Measurements from ENCODE around the gene ANKRD35.
"Not testable (repeated sequence)": the region's sequence is repeated elsewhere in the genome, so short reads cannot be mapped to it uniquely, and the experiment has no call there.

Gene ANKRD35, protein sequence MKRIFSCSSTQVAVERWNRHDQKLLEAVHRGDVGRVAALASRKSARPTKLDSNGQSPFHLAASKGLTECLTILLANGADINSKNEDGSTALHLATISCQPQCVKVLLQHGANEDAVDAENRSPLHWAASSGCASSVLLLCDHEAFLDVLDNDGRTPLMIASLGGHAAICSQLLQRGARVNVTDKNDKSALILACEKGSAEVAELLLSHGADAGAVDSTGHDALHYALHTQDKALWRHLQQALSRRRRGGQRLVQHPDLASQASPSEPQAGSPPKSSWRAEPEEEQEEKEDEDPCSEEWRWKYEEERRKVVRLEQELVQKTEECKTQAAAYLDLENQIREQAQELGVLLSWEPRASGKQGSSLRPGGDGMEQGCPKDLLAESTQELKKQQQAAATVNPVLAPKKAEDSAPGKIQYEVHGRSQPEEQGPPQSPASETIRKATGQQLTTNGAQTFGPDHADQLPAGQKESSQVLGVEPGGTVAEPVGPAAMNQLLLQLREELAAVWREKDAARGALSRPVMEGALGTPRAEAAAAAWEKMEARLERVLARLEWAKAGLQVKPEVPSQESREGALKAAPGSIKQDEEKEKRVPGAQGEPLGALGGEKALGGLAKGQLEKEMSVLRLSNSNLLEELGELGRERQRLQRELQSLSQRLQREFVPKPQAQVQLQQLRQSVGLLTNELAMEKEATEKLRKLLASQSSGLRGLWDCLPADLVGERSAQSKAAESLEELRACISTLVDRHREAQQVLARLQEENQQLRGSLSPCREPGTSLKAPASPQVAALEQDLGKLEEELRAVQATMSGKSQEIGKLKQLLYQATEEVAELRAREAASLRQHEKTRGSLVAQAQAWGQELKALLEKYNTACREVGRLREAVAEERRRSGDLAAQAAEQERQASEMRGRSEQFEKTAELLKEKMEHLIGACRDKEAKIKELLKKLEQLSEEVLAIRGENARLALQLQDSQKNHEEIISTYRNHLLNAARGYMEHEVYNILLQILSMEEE

GRCh38 chr1:145885738-145886287 is at the start of gene ANKRD35:
Gene ANKRD35, minus strand, starts transcription at chr1:145885866. Its CDS starts 108 bp downstream, at chr1:145885758.
- Histone ChIP-seq H3K9me3 (ENCODE audit: low read length) (no peaks in the 10 kb centered on the region), H3K4me3 (ENCODE audit: low read length) (peak within 1 kb of the TSS; percentile 73), H2AFZ (ENCODE audit: low read depth, low read length) (peak within 1 kb of the TSS; percentile 88), H3K36me3 (ENCODE audit: insufficient read depth, low read length) (no peaks in the 10 kb centered on the region), H3K27me3 (ENCODE audit: insufficient read depth, low read length) (peaks cover 38% of the 10 kb centered on the region), H3K4me1 (ENCODE audit: insufficient read depth, low read length) (peaks cover 6% of the 10 kb centered on the region)

GRCh38 chr1:145932522-145933009 is 46.9 kb upstream of the ANKRD35 start:
- H3K4me3 ChIP-seq (ENCODE audit: low read length), result not testable (repeated sequence)

DNA sequence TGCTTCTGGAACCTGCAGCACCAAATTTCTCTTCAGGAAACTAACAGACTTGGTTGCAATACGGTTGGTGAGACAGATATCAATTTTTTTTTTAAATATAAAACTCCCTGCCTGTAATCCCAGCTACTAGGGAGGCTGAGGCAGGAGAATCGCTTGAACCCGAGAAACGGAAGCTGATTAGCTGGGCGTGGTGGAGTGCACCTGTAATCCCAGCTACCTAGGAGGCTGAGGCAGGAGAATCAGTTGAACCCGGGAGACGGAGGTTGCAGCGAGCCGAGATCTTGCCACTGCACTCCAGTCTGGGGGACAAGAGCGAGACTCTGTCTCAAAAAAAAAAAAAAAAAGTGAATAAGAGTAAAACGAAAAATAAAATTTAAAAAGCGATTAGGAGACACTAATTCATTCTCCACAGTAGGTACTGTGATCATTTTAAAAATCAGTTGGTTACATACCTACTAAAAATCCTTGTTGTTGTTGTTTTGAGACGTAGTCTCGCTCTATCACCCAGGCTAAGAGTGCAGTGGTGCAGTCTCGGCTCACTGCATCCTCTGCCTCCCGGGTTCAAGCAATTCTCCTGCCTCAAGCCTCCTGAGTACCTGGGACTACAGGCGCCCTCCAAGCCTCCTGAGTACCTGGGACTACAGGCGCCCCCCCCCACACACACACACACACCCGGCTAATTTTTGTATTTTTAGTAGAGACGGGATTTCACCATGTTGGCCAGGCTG is 42.4 kb upstream of the ANKRD35 start:
- H3K27me3 ChIP-seq (ENCODE audit: insufficient read depth, low read length), result no peaks in the 10 kb centered on the region
- no peak overlapping the region for H2AFZ ChIP-seq (ENCODE audit: low read depth, low read length)
- no peaks in the 10 kb centered on the region for H3K9me3 ChIP-seq (ENCODE audit: low read length)
- H3K4me3 ChIP-seq (ENCODE audit: low read length), result peak overlapping the region; percentile 84
- H3K36me3 ChIP-seq (ENCODE audit: insufficient read depth, low read length), result peaks cover 23% of the 10 kb centered on the region
- H3K4me1 ChIP-seq (ENCODE audit: insufficient read depth, low read length), result peaks cover 14% of the 10 kb centered on the region

More at GRCh38 chr1:145932522-145933009, 46.9 kb upstream of the ANKRD35 start:
- H3K36me3 ChIP-seq (ENCODE audit: insufficient read depth, low read length), result peaks cover 34% of the 10 kb centered on the region
- not testable (repeated sequence) for H3K27me3 ChIP-seq (ENCODE audit: insufficient read depth, low read length); H3K9me3 ChIP-seq (ENCODE audit: low read length); H3K4me1 ChIP-seq (ENCODE audit: insufficient read depth, low read length); H2AFZ ChIP-seq (ENCODE audit: low read depth, low read length)

GRCh38 chr1:145927063-145927886 is 41.6 kb upstream of the ANKRD35 start, which contains the start of gene RBM8A:
Gene RBM8A, minus strand, starts transcription at chr1:145927484. Its CDS starts 58 bp downstream, at chr1:145927426.
- Histone ChIP-seq H3K9me3 (ENCODE audit: low read length) (no peaks in the 10 kb centered on the region), H3K4me1 (ENCODE audit: insufficient read depth, low read length) (peaks cover 14% of the 10 kb centered on the region), H3K27me3 (ENCODE audit: insufficient read depth, low read length) (no peaks in the 10 kb centered on the region), H3K4me3 (ENCODE audit: low read length) (peak within 1 kb of the TSS; percentile 84), H3K36me3 (ENCODE audit: insufficient read depth, low read length) (peaks cover 26% of the 10 kb centered on the region), H2AFZ (ENCODE audit: low read depth, low read length) (no peak within 1 kb of the TSS)

GRCh38 chr1:145926686-145927062 is 41.0 kb upstream of the ANKRD35 start:
- H2AFZ ChIP-seq (ENCODE audit: low read depth, low read length), result no peak overlapping the region
- no peaks in the 10 kb centered on the region for H3K9me3 ChIP-seq (ENCODE audit: low read length)
- peaks cover 27% of the 10 kb centered on the region for H3K36me3 ChIP-seq (ENCODE audit: insufficient read depth, low read length)
- peaks cover 14% of the 10 kb centered on the region for H3K4me1 ChIP-seq (ENCODE audit: insufficient read depth, low read length)
- no peaks in the 10 kb centered on the region for H3K27me3 ChIP-seq (ENCODE audit: insufficient read depth, low read length)
- peak overlapping the region; percentile 84 for H3K4me3 ChIP-seq (ENCODE audit: low read length)

DNA sequence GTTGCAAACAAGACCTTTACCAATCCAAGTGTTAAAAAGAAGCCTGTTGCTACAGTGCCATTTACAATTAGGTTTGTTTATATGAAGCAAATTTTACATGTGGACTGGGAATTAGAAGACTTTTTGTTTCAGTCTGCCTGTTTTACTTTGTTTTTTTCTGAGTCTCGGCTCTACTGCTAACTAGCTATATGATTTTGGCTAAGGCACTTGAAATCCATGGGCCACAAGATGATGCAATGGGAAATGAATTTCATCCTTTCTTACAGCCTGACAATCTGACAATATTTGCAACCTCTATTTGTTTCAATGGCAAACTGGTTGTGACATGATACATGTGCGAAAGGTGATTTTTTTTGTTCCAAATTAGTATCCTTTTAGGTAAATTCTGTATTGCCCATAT is 36.6 kb upstream of the ANKRD35 start:
- peaks cover 30% of the 10 kb centered on the region for H3K36me3 ChIP-seq (ENCODE audit: insufficient read depth, low read length)
- H3K4me3 ChIP-seq (ENCODE audit: low read length), result no peak overlapping the region
- H3K4me1 ChIP-seq (ENCODE audit: insufficient read depth, low read length), result peaks cover 28% of the 10 kb centered on the region
- no peak overlapping the region for H2AFZ ChIP-seq (ENCODE audit: low read depth, low read length)
- no peaks in the 10 kb centered on the region for H3K9me3 ChIP-seq (ENCODE audit: low read length)
- H3K27me3 ChIP-seq (ENCODE audit: insufficient read depth, low read length), result no peaks in the 10 kb centered on the region

- H3K27me3 ChIP-seq (ENCODE audit: insufficient read depth, low read length); H3K4me3 ChIP-seq (ENCODE audit: low read length); H2AFZ ChIP-seq (ENCODE audit: low read depth, low read length); H3K9me3 ChIP-seq (ENCODE audit: low read length): not testable (repeated sequence)
- Histone ChIP-seq H3K4me1 (ENCODE audit: insufficient read depth, low read length) (peaks cover 20% of the 10 kb centered on the region), H3K36me3 (ENCODE audit: insufficient read depth, low read length) (peaks cover 35% of the 10 kb centered on the region)
Observed at GRCh38 chr1:145920297-145920696, 34.6 kb upstream of the ANKRD35 start.

GRCh38 chr1:145918992-145919939 is 33.6 kb upstream of the ANKRD35 start:
- Histone ChIP-seq H3K4me3 (ENCODE audit: low read length) (peak overlapping the region; percentile 97), H2AFZ (ENCODE audit: low read depth, low read length) (peak overlapping the region; percentile 52), H3K36me3 (ENCODE audit: insufficient read depth, low read length) (peaks cover 43% of the 10 kb centered on the region), H3K4me1 (ENCODE audit: insufficient read depth, low read length) (peaks cover 20% of the 10 kb centered on the region), H3K27me3 (ENCODE audit: insufficient read depth, low read length) (no peaks in the 10 kb centered on the region), H3K9me3 (ENCODE audit: low read length) (no peaks in the 10 kb centered on the region)

GRCh38 chr1:145918144-145918991 is 32.7 kb upstream of the ANKRD35 start, which contains the start of gene PEX11B:
Gene PEX11B, minus strand, starts transcription at chr1:145918717. Its CDS starts 29 bp downstream, at chr1:145918688.
- Histone ChIP-seq H2AFZ (ENCODE audit: low read depth, low read length) (peak within 1 kb of the TSS; percentile 52), H3K27me3 (ENCODE audit: insufficient read depth, low read length) (no peaks in the 10 kb centered on the region), H3K4me1 (ENCODE audit: insufficient read depth, low read length) (peaks cover 20% of the 10 kb centered on the region), H3K36me3 (ENCODE audit: insufficient read depth, low read length) (peaks cover 39% of the 10 kb centered on the region), H3K9me3 (ENCODE audit: low read length) (no peaks in the 10 kb centered on the region), H3K4me3 (ENCODE audit: low read length) (peak within 1 kb of the TSS; percentile 97)

DNA sequence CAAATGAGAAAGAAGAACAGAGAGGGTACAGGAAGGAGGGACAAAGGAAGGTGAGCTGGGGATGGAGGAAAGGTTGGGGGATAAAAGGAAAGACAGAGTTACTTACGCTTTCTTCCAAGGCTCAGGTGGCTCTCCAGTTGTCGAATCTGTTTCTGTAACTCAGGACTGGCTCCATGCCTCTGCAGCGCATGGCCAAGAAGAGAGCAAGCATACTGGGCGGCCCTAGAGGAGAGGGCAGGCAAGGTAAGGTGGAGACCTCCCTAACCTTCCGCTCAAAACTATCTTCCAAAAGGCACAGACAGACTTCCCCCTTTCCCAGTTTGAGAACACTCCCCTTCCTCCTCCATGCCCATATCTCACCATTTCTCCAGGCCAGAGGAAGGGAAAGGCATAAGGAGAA is 31.9 kb upstream of the ANKRD35 start:
- H3K4me3 ChIP-seq (ENCODE audit: low read length), result peak overlapping the region; percentile 97
- no peaks in the 10 kb centered on the region for H3K27me3 ChIP-seq (ENCODE audit: insufficient read depth, low read length)
- peaks cover 36% of the 10 kb centered on the region for H3K36me3 ChIP-seq (ENCODE audit: insufficient read depth, low read length)
- H3K9me3 ChIP-seq (ENCODE audit: low read length), result no peaks in the 10 kb centered on the region
- H2AFZ ChIP-seq (ENCODE audit: low read depth, low read length), result peak overlapping the region; percentile 52
- H3K4me1 ChIP-seq (ENCODE audit: insufficient read depth, low read length), result peaks cover 20% of the 10 kb centered on the region

All from neuron (in vitro differentiated cells).